SJSA1 (cell line): ENCODE results near the gene DYRK1B. TPM values are rescaled to one million over a fixed set of nuclear protein-coding genes. Genes with fewer than 3 reads are reported as not detected.
A peak's percentile ranks its signal among the peaks of the same experiment; 100 is the strongest.

Source experiments
- DNase-seq, 2 experiments: peaks; one replicate each; pipeline ENCODE4 v3.0.0-alpha.2; 2015 to 2020; ENCODE audit warnings: low spot score in 2 of 2, low read depth in 1 of 2
- H3K27ac ChIP-seq: fragments of 250-450 bp; sonication (Bioruptor Pico); 2 replicates; pipeline ENCODE4 v1.5.1; 2020; ENCODE audit warnings: mild to moderate bottlenecking, moderate library complexity
- H3K27me3 ChIP-seq: fragments of 250-450 bp; sonication (Bioruptor Pico); replicated peaks from 2 replicates; pipeline ENCODE4 v1.5.1; 2020; ENCODE audit warnings: mild to moderate bottlenecking, moderate library complexity
- H3K36me3 ChIP-seq: fragments of 250-450 bp; sonication (Bioruptor Pico); 2 replicates; pipeline ENCODE4 v1.5.1; 2020; ENCODE audit warnings: mild to moderate bottlenecking
- H3K4me1 ChIP-seq: fragments of 250-450 bp; sonication (Bioruptor Pico); replicated peaks from 2 replicates; pipeline ENCODE4 v1.6.1; 2021; ENCODE audit warnings: mild to moderate bottlenecking
- H3K4me3 ChIP-seq: fragments of 250-450 bp; sonication (Bioruptor Pico); 2 replicates; pipeline ENCODE4 v1.5.1; 2020; ENCODE audit warnings: mild to moderate bottlenecking
- H3K9me3 ChIP-seq: fragments of 250-450 bp; sonication (Bioruptor Pico); replicated peaks from 2 replicates; pipeline ENCODE4 v1.5.1; 2020; ENCODE audit warnings: mild to moderate bottlenecking
- total RNA-seq: library from RNA; depleted of rRNA; stranded (reverse); fragments of >200 nt; shearing (Covaris generic); gene quantifications from 2 replicates; pipeline ENCODE4 v1.2.3, GENCODE V29; 2014; rRNA removed

The DYRK1B gene
- total RNA-seq, 1 experiment from 2014 or later = 2.0 TPM

GRCh38 chr19:39807846-39808364, 26.1 kb downstream of the DYRK1B start:
- Histone ChIP-seq H3K27ac (no peak overlapping the region), H3K4me3 (no peak overlapping the region), H3K27me3 (peaks cover 4% of the 10 kb centered on the region; the same call in 1 of the 2 replicates), H3K4me1 (no peaks in the 10 kb centered on the region), H3K9me3 (no peaks in the 10 kb centered on the region), H3K36me3 (no peaks in the 10 kb centered on the region)
- DNase-seq = no peak

GRCh38 chr19:39805104-39805503, 28.9 kb downstream of the DYRK1B start:
- no peak overlapping the region for H3K4me3 ChIP-seq
- no peak for DNase-seq
- no peak overlapping the region for H3K27ac ChIP-seq
- no peaks in the 10 kb centered on the region for H3K9me3 ChIP-seq
- H3K36me3 ChIP-seq = no peaks in the 10 kb centered on the region
- no peaks in the 10 kb centered on the region for H3K4me1 ChIP-seq
- H3K27me3 ChIP-seq = peaks cover 8% of the 10 kb centered on the region; the same call in 1 of the 2 replicates

- no peak for DNase-seq
- Histone ChIP-seq H3K9me3 (no peaks in the 10 kb centered on the region), H3K4me3 (no peak overlapping the region), H3K27me3 (peaks cover 15% of the 10 kb centered on the region; the same call in 1 of the 2 replicates), H3K27ac (no peak overlapping the region), H3K4me1 (no peaks in the 10 kb centered on the region), H3K36me3 (no peaks in the 10 kb centered on the region)
Measured at GRCh38 chr19:39802958-39803357, 31.0 kb downstream of the DYRK1B start.

- Histone ChIP-seq H3K27ac (no peak overlapping the region), H3K9me3 (no peaks in the 10 kb centered on the region), H3K27me3 (peaks cover 38% of the 10 kb centered on the region), H3K4me1 (no peaks in the 10 kb centered on the region), H3K36me3 (no peaks in the 10 kb centered on the region), H3K4me3 (no peak overlapping the region)
- DNase-seq = no peak
Measured at GRCh38 chr19:39797083-39797482, 36.9 kb downstream of the DYRK1B start.

- H3K27me3 ChIP-seq = peaks cover 35% of the 10 kb centered on the region
- H3K4me3 ChIP-seq = no peak overlapping the region
- no peak overlapping the region for H3K27ac ChIP-seq
- H3K4me1 ChIP-seq = no peaks in the 10 kb centered on the region
- no peaks in the 10 kb centered on the region for H3K9me3 ChIP-seq
- no peaks in the 10 kb centered on the region for H3K36me3 ChIP-seq
- DNase-seq = no peak
Measured at GRCh38 chr19:39796000-39796498, 37.9 kb downstream of the DYRK1B start.

GRCh38 chr19:39795001-39795400, 39.0 kb downstream of the DYRK1B start:
- no peak overlapping the region for H3K4me3 ChIP-seq
- H3K9me3 ChIP-seq = no peaks in the 10 kb centered on the region
- H3K27ac ChIP-seq = no peak overlapping the region
- H3K36me3 ChIP-seq = no peaks in the 10 kb centered on the region
- peaks cover 32% of the 10 kb centered on the region for H3K27me3 ChIP-seq
- DNase-seq = no peak
- no peaks in the 10 kb centered on the region for H3K4me1 ChIP-seq

- H3K4me3 ChIP-seq = peak overlapping the region; percentile 32
- DNase-seq = peak; percentile 63 to 71
- H3K27ac ChIP-seq = no peak overlapping the region
- H3K27me3 ChIP-seq = peaks cover 25% of the 10 kb centered on the region
- H3K36me3 ChIP-seq = no peaks in the 10 kb centered on the region
- H3K4me1 ChIP-seq = no peaks in the 10 kb centered on the region
- H3K9me3 ChIP-seq = peaks cover 5% of the 10 kb centered on the region
Measured at GRCh38 chr19:39792999-39793546, 40.9 kb downstream of the DYRK1B start.

GRCh38 chr19:39788244-39788643, 45.7 kb downstream of the DYRK1B start:
- no peak for DNase-seq
- H3K9me3 ChIP-seq = peaks cover 5% of the 10 kb centered on the region
- no peaks in the 10 kb centered on the region for H3K4me1 ChIP-seq
- no peak overlapping the region for H3K27ac ChIP-seq
- no peak overlapping the region for H3K4me3 ChIP-seq
- peaks cover 7% of the 10 kb centered on the region; the same call in 1 of the 2 replicates for H3K27me3 ChIP-seq
- H3K36me3 ChIP-seq = no peaks in the 10 kb centered on the region

- Histone ChIP-seq H3K27me3 (peaks cover 31% of the 10 kb centered on the region), H3K4me3 (no peak overlapping the region), H3K9me3 (no peaks in the 10 kb centered on the region), H3K27ac (no peak overlapping the region), H3K36me3 (no peaks in the 10 kb centered on the region), H3K4me1 (no peaks in the 10 kb centered on the region)
- no peak for DNase-seq
Measured at GRCh38 chr19:39780894-39781293, 53.1 kb downstream of the DYRK1B start.

GRCh38 chr19:39778763-39779162, 55.2 kb downstream of the DYRK1B start, which contains the start of gene LEUTX:
LEUTX (plus strand) TSS chr19:39778854; CDS start chr19:39778921, 67 bp downstream.
- no peak for DNase-seq
- H3K27me3 ChIP-seq = peaks cover 48% of the 10 kb centered on the region
- H3K36me3 ChIP-seq = no peaks in the 10 kb centered on the region
- no peak within 1 kb of the TSS for H3K4me3 ChIP-seq
- H3K27ac ChIP-seq = no peak within 1 kb of the TSS
- no peaks in the 10 kb centered on the region for H3K9me3 ChIP-seq
- no peaks in the 10 kb centered on the region for H3K4me1 ChIP-seq

Other genes starting within 250 kb of the DYRK1B start
- not detected in 2 replicates for gene LGALS13, start 231.6 kb downstream of the DYRK1B start, total RNA-seq
- not detected in 2 replicates for gene LGALS16, start 178.2 kb downstream of the DYRK1B start, total RNA-seq
- gene LGALS14, start 129.7 kb downstream of the DYRK1B start, total RNA-seq = not detected in 2 replicates
- gene CLC, start 96.1 kb downstream of the DYRK1B start, total RNA-seq = not detected in 2 replicates
- not detected in 2 replicates for gene LEUTX, start 55.3 kb downstream of the DYRK1B start, total RNA-seq
- 162 and 189 TPM in 2 replicates for gene FBL, start 12.2 kb upstream of the DYRK1B start, total RNA-seq
- under 0.01 and 0.03 TPM in 2 replicates for gene FCGBP, start 100.5 kb upstream of the DYRK1B start, total RNA-seq
- 137 and 174 TPM in 2 replicates for gene PSMC4, start 137.0 kb upstream of the DYRK1B start, total RNA-seq
- 2.9 and 5.6 TPM in 2 replicates for gene ZNF546, start 162.9 kb upstream of the DYRK1B start, total RNA-seq
- gene ZNF780B, start 222.1 kb upstream of the DYRK1B start, total RNA-seq = 17.1 and 55.6 TPM in 2 replicates